NCI-H1417 (cell line): Measurements from ENCODE around the gene CLN3.
A peak's percentile ranks its signal among the peaks of the same experiment; 100 is the strongest.
"Not testable (repeated sequence)": the region's sequence is repeated elsewhere in the genome, so short reads cannot be mapped to it uniquely, and the experiment has no call there.

Experiments used
- DNase-seq, 3 experiments: peaks; one replicate each; lab custom pipeline; 2025; lab: John Stamatoyannopoulos, UW

Gene CLN3

GRCh38 chr16:28513484-28514181 lies 21.8 kb upstream of the CLN3 start:
- no peak for DNase-seq

- DNase-seq, result no peak
Observed at GRCh38 chr16:28511801-28512789, 20.2 kb upstream of the CLN3 start.

GRCh38 chr16:28511031-28511430 lies 19.2 kb upstream of the CLN3 start:
- no peak for DNase-seq

GRCh38 chr16:28505489-28506137 lies 13.7 kb upstream of the CLN3 start:
- peak in 1 of 3 experiments; percentile 28 for DNase-seq

- peak in 2 of 3 experiments; percentile 26 to 75 for DNase-seq
Observed at GRCh38 chr16:28504707-28505404, 13.0 kb upstream of the CLN3 start.

- no peak for DNase-seq
Observed at GRCh38 chr16:28503470-28504259, 11.8 kb upstream of the CLN3 start.

- DNase-seq, result no peak
Observed at GRCh38 chr16:28502290-28502689, 10.4 kb upstream of the CLN3 start.

- no peak for DNase-seq
Observed at GRCh38 chr16:28501258-28502232, 9.7 kb upstream of the CLN3 start.

GRCh38 chr16:28500476-28501180 lies 8.8 kb upstream of the CLN3 start:
- DNase-seq, result not testable (repeated sequence)

- DNase-seq, result no peak
Observed at GRCh38 chr16:28499854-28500253, 8.0 kb upstream of the CLN3 start.

GRCh38 chr16:28498666-28499381 lies 7.0 kb upstream of the CLN3 start:
- no peak for DNase-seq

- no peak for DNase-seq
Observed at GRCh38 chr16:28497861-28498599, 6.2 kb upstream of the CLN3 start.

- no peak for DNase-seq
Observed at GRCh38 chr16:28497386-28497785, 5.5 kb upstream of the CLN3 start.

- no peak for DNase-seq
Observed at GRCh38 chr16:28496844-28497243, 5.0 kb upstream of the CLN3 start.

- DNase-seq, result no peak
Observed at GRCh38 chr16:28495795-28496749, 4.2 kb upstream of the CLN3 start.

GRCh38 chr16:28495098-28495793 lies 3.4 kb upstream of the CLN3 start:
- no peak for DNase-seq
